ENCODE results near the gene MRGPRF.

Gene MRGPRF

GRCh38 chr11:69050592-69051380 lies 37.7 kb upstream of the MRGPRF start:
- DNase-seq: no peak

DNA sequence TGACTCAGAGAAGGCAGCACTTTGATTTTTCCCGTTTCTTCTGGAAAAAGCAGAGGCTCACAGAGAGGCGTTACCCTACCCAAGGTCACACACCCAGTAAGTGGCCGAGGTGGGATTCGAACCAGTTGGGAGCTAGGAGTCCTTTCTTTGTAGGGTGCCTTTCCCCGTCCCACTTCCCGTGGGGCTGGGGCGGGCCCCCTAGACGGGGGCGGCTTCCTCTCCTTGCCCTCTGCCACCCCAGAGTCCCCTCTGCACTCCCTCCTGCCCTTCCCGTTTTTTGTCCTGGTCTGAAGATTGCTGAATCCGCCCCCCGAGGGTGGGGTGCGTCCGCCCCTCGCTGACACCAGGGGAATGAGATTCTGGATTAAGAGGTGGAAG lies 36.4 kb upstream of the MRGPRF start:
- peak; percentile 71 to 79 for DNase-seq

DNA sequence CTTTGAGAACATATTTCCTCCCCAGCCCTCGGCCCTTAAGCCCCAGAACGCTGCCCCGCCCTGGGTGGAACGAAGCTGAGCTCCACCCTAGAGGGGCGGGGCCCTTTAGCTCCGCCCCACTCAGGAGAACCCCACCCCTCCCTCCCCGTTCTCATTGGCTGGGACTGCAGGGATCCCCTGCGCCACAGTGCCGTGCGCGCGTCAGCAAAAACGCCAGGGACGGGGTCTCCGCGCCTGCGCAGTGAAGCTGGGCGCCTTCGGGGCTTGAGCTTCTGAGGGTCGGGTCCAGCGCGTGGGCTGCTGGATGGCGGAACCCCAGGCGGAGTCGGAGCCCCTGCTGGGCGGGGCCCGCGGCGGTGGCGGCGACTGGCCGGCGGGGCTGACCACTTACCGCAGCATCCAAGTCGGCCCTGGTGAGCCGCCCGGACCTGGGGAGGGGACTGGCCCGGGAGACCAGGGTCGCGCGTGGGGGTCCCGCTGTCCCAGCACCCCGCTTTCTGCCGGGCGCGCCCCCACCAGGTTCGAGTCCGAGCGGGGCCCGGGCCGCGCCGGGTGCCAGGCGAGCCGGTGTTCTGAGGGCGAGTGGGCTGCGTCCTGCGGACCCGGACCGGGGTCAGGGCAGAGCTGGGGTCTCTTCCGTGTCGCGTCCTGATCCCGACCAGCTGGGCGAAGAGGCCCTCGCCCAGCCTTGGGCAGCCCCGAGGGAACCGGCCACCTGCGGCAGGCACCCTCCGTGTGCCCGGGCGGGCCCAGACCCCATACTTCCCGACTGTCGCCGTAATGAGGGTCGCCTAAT lies 35.8 kb upstream of the MRGPRF start, which contains the start of gene TPCN2:
Gene TPCN2 (plus strand): TSS at position 239 of the 796 bp plus-strand sequence. CDS start 66 bp downstream, at position 305.
- peak; percentile 93 to 96 for DNase-seq

- DNase-seq: no peak
Observed at GRCh38 chr11:69048031-69048693, 35.1 kb upstream of the MRGPRF start.

DNA sequence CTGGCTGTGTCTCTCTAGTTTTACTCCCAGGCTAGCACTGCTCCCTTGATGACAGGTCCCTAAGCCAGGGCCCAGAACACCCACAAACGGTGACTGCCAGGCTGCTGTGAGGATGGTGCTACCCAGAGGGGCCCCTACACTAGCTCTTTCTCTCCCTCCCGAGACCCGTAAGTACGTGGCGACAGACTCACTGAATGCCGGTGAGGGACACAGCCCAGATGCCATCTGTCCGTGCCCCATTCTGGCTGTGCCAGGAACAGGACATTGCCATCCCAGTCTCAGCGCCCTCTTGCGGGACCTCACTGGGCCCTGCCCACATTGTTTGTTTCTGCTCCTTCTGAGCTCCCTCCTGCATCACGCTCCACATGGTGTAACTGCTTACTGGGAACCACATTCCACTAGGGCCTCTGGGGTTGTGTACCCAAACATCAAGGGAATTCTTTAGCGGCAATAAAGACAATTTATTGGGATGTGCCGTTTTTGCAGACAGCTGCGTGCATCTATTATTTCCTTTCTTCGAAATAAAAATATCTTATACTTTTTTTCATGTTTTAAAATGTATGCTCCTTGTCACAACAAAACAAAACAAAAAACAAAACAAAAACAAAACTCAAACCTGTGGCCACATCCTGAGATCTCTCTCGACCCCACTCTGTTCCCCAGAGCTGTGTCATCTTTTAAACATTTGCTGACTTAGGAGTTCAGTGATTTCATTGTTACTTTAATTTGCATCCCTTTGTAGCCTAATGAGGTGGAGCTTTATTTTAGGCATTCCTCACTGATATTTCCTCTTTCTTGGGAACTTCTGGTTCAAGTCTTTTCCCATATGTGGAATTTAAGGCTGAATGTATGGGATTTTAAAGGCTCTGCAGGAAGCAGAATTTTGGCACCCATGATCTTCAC lies 31.3 kb upstream of the MRGPRF start:
- DNase-seq: peak; percentile 60 to 72

- no peak for DNase-seq
Observed at GRCh38 chr11:69041516-69041915, 28.5 kb upstream of the MRGPRF start.

GRCh38 chr11:69040581-69041260 lies 27.7 kb upstream of the MRGPRF start:
- DNase-seq: peak; percentile 58 to 80

- no peak for DNase-seq
Observed at GRCh38 chr11:69040051-69040450, 27.0 kb upstream of the MRGPRF start.

DNA sequence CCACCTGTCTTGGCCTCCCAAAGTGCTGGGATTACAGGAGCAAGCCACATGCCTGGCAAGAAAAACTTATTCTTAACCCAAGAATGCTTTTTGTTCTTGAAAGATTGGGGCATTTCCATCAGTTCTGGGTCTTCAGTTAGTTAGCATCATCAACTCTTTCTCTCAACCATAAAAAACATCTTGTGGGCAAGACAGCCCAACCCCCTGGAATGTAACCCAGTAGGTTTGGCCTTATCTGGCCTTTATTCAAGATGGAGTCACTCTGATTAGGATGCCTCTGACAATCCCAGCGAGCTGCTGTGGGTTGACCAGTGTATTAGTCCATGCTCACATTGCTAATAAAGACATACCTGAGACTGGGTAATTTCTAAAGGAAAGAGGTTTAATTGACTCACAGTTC lies 26.5 kb upstream of the MRGPRF start:
- no peak for DNase-seq

DNA sequence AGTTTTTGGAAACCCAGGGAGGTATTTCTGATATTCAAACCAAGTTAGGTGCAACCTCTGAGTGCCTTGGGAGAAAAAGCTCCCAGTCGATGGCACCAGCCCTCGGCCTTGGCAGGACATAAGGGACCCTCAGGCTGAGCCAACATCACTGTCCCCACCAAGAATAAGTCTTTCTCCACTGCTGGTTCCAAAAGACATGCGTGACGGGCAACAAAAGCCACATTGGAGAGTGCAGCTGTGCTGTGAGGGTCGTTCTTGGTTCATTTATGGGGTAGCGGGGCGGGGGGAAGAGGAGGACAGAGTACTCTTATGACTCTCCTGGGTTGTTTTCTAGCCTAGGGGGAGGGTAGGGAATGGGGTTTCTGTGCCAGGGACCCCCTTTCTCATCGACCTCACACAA lies 24.5 kb upstream of the MRGPRF start:
- DNase-seq: no peak

DNA sequence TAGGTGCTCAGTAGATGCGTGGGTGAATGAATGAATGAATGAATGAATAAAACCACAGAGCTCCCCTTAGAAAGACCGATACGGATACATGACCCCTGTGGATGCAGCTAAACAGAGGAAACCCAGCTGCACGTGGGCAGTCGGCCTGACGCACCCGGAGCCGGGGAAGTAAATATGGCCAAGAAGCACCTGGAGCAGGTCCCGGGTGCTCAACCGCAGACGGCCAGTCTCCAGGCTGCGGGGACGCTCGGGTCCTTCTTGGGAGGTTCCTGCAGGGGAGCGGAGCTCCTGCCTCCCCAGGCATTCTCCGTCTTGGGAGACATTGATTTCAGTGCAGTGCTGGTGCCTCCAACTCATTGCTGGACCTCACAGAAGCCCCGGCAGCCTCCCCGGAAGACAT lies 24.0 kb upstream of the MRGPRF start:
- DNase-seq: no peak

GRCh38 chr11:69035946-69036340 lies 22.9 kb upstream of the MRGPRF start:
- DNase-seq: no peak

- DNase-seq: no peak
Observed at GRCh38 chr11:69035150-69035945, 22.3 kb upstream of the MRGPRF start.

DNA sequence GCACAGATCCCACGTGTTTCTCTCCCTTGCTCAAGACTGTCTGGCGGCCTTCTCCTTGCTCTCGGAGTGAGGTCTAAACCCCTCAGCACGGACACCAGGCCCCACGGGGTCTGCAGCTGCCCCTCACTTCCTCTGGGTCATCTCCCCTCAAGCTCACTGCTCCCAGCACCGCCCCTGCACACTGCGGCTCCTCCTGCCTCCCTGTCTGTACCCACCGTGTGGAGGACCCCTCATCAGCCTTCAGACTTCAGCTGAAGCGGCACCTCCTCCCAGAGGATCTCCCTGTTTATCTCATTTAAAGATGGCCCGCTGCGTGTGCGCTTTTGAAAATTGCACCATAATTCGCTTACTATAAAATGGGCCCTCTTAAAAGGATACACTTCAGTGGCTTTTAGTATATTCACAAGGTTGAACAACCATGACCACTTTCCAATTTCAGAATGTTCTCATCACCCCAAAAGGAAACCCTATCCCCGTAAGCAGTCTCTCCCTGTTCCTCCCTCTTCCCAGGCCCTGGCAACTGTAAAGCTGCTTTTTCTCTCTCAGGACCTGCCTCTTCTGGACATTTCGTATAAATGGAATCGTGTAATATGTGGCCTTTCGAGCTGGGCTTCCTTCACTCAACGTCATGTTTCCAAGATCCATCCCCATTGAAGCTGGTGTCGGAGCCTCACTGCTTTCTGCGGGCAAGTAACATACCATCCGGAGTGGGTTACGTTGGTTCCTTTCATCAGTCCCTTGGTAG lies 21.2 kb upstream of the MRGPRF start:
- DNase-seq: no peak

DNA sequence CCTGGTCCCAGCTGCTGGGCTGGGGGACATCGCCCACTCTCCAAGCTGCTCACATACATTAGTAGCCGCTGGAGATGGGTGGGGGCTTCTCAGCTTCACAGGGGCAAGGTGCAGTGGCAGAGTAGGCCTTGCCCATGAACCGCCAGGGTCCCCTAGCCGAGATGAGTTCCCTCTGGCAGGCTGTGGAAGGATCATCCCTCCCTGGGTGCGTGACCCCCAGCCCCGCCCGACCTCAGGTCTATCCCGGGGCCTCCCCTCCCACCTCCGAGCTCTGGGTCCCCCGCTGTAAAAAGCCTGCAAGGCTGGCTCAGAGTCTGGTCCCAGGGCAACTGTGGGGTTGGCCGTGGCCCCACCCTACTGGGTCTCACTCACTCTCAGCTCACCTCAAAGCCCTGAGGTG lies 20.4 kb upstream of the MRGPRF start:
- DNase-seq: no peak

GRCh38 chr11:69032833-69033232 lies 19.8 kb upstream of the MRGPRF start:
- no peak for DNase-seq

DNA sequence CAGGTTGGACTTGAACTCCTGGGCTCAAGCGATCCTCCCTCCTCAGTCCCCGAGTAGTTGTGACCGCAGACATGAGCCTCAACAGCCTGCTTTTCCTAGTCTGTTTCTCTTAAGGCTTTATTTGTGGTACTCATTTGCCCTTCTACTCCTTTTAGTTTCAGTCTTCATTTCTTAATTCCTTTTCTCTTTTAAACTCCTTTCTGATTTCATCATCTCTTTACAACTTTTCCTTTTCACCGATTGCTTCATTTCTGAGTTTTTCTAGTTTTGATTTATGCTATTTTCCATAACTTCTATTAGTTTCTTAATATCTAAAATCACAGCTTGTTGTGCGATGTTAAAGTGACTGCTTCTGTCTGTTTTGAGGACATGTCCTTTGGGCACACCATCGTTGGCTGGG lies 17.3 kb upstream of the MRGPRF start:
- DNase-seq: peak; percentile 74 to 76

DNA sequence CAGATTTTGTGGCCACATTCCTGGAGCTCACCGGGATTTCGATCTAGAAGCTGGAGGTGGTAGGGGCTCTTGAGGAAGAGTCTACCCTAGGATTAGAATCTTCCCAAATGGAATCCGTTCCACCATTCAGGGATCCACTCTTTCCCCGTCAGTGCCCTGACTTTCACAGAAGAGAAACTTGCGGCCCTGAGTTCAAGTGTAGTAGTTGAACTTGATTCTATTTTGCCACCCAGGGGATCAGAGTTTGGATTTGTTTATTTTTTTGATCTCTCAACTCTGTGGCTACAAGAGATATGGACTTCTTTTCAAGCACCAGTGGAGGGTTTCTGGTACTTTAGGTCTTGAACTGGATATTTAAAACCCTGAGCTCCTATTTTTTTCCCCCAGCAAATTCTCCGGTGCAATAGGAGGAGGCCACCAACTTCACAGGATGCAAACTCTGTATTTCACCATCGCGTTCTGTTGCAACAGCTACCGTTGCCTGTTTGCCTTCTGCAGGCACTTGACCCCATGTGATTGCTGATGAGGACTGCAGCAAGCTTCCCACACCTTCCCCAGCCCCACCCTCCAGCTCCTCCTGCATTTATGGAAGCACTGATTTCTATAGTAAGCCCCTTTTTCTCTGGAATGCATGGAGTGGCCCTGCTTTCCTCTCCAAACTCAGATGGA lies 14.8 kb upstream of the MRGPRF start:
- peak; percentile 90 to 97 for DNase-seq

DNA sequence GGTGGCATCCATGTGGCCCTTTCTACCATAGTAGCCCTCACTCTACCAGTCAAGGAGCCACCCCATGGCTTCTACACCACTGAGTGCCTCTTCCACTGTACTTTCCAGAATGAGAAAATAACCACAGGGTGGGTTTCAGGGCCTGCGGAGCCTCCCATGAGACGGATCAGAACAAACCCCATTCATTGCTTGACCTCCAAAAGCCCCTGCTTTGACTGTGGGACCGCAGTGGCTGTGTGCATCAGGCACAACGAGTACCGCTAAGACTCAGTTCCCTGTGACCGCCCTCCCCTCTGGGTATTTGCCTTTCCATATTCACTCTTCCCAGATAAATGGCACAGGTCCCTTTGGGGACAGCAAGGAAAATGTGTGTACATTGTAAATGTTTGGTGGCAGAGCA lies 11.5 kb upstream of the MRGPRF start:
- no peak for DNase-seq

- DNase-seq: peak; percentile 32 to 64
Observed at GRCh38 chr11:69022260-69022659, 9.2 kb upstream of the MRGPRF start.
